Measurements from ENCODE around the gene NOD2. TPM values are rescaled to one million over a fixed set of nuclear protein-coding genes. Genes with fewer than 3 reads are reported as not detected.
A peak's percentile ranks its signal among the peaks of the same experiment; 100 is the strongest.

The NOD2 gene
- total RNA-seq, 1 donor from 2014 or later, result not detected

DNA sequence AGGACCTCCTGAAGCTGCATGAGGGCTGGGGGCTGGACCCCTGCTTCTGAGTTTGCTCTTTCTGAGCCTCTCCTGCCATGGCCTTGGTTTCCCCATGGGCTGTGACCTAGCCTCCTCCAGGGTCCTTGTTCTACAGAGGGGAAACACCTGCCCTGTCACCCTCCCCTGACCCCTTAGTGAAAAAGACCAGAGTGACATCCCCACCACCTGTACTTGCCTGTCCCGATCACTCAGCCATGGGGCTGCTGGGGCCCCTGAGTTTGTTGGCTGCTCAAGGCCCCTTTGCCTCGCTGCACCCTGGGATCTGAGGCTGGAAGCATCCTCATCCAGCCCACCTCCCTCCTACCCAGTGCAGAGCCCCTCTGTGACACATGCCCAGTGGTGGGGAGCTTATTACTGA lies 800 bp downstream of the NOD2 start:
- Histone ChIP-seq H3K4me1 (peaks cover 19% of the 10 kb centered on the region), H3K4me2 (no peak overlapping the region), H3F3A (ENCODE audit: low read depth) (no peaks in the 10 kb centered on the region), H3K27me3 (peaks cover 38% of the 10 kb centered on the region), H3K4me3 (no peak overlapping the region), H3K9me3 (ENCODE audit: low read depth) (no peaks in the 10 kb centered on the region), H3K79me2 (ENCODE audit: low read depth) (no peaks in the 10 kb centered on the region), H3K9ac (no peak overlapping the region), H3K27ac (no peak overlapping the region), H4K20me1 (ENCODE audit: low read depth) (no peaks in the 10 kb centered on the region), H3K36me3 (no peaks in the 10 kb centered on the region), H2AFZ (replicated peaks) (no peak overlapping the region)
- Mint-ChIP-seq H3K4me1 (peaks cover 24% of the 10 kb centered on the region), H3K27me3 (ENCODE audit: insufficient read depth, low read depth) (peaks cover 22% of the 10 kb centered on the region), H3K36me3 (no peaks in the 10 kb centered on the region), H3K9me3 (no peaks in the 10 kb centered on the region), H3K27ac (no peak overlapping the region), H3K4me3 (no peak overlapping the region)
- DNase-seq (ENCODE audit: low spot score), result no peak
- TF ChIP-seq, protein P1, sequence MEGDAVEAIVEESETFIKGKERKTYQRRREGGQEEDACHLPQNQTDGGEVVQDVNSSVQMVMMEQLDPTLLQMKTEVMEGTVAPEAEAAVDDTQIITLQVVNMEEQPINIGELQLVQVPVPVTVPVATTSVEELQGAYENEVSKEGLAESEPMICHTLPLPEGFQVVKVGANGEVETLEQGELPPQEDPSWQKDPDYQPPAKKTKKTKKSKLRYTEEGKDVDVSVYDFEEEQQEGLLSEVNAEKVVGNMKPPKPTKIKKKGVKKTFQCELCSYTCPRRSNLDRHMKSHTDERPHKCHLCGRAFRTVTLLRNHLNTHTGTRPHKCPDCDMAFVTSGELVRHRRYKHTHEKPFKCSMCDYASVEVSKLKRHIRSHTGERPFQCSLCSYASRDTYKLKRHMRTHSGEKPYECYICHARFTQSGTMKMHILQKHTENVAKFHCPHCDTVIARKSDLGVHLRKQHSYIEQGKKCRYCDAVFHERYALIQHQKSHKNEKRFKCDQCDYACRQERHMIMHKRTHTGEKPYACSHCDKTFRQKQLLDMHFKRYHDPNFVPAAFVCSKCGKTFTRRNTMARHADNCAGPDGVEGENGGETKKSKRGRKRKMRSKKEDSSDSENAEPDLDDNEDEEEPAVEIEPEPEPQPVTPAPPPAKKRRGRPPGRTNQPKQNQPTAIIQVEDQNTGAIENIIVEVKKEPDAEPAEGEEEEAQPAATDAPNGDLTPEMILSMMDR (IDR thresholded peaks at IDR 0.05), result no peak
- TF ChIP-seq EZH2 (IDR thresholded peaks at IDR 0.05), result no peak
- TF ChIP-seq EZH2phosphoT487 (IDR thresholded peaks at IDR 0.05), result no peak

DNA sequence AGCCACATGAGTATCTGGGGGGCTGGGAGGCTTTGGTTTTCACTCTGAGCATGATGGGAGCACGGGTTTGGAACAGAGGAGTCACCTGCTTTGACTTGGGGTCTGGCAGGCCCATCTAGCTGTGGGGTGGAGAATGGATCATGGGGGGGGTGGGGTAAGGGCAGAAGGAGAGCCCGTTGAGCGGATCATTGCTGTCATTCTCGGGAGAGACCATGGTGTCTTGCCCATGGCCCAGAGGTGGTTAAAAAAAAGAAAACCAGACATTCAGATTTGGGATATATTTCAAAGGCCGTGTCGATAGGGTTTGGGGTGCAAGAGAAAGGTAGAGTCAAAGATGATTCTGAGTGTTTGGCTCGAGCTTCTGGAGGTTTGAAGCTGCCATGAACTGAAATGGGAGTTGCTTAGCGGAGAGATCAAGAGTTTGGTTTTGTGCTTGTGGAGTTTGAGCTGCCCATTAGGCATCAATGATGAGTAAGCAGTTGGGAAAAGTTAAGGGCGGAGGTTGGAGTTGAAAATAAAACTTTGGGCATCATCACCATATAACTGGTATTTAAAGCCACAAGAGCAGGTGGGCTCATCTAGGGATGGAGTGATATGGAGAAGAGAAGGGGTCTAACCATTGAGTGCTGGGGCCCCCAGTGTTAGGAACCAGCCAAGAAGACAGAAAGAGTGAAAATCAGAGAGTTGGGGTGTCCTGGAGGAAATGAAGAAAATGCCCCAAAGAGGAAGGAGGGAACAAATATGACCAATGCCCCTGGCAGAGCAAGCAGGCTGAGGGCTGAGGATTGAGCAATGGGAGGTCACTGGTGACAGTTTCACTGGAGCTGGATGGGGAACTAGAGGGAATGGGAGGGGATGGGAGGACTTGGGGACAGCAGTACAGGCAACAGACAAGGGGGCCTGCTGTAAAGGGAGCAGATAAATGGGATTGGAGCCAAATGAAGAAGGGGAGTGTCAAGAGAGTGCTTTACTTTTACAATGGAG lies 1.9 kb downstream of the NOD2 start:
- Mint-ChIP-seq H3K9me3 (no peaks in the 10 kb centered on the region), H3K36me3 (no peaks in the 10 kb centered on the region)

DNA sequence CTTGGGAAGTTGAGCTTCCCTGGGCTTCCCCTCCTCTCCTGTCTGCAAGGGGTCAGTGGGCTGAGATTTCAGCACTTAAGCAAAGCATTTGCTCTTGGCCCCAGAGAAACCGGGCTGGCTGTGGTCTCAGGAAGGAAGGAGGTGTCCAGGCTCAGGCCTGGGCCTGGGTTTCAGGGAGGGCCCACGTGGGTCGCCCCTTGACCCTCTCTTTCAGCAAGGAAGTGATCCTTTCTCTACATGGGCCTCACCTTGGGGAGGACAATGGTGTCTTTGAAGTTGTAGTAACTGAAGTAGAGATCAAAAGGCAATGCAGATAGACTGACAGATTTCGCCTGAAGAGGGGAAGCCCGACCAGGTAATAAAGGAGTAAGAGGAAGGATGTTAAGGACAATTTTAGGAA lies 2.7 kb downstream of the NOD2 start:
- no peak for TF ChIP-seq EZH2phosphoT487 (IDR thresholded peaks at IDR 0.05)
- no peak for TF ChIP-seq EZH2 (IDR thresholded peaks at IDR 0.05)
- TF ChIP-seq, protein P1 (IDR thresholded peaks at IDR 0.05), result no peak
- no peak overlapping the region for H3K4me2 ChIP-seq
- peaks cover 18% of the 10 kb centered on the region for H3K27me3 Mint-ChIP-seq (ENCODE audit: insufficient read depth, low read depth)

More for the DNA sequence above, 1.9 kb downstream of the NOD2 start:
- H4K20me1 ChIP-seq (ENCODE audit: low read depth), result no peaks in the 10 kb centered on the region
- H3K27me3 Mint-ChIP-seq (ENCODE audit: insufficient read depth, low read depth), result peaks cover 22% of the 10 kb centered on the region
- H3K27ac ChIP-seq, result no peak overlapping the region
- H3F3A ChIP-seq (ENCODE audit: low read depth), result no peaks in the 10 kb centered on the region
- peaks cover 38% of the 10 kb centered on the region for H3K27me3 ChIP-seq
- TF ChIP-seq EZH2 (IDR thresholded peaks at IDR 0.05) (no peak), EZH2phosphoT487 (IDR thresholded peaks at IDR 0.05) (no peak)
- TF ChIP-seq, protein P1 (IDR thresholded peaks at IDR 0.05), result no peak
- peaks cover 19% of the 10 kb centered on the region for H3K4me1 ChIP-seq
- H3K27ac Mint-ChIP-seq, result no peak overlapping the region
- no peaks in the 10 kb centered on the region for H3K79me2 ChIP-seq (ENCODE audit: low read depth)
- H3K9me3 ChIP-seq (ENCODE audit: low read depth), result no peaks in the 10 kb centered on the region
- H3K4me2 ChIP-seq, result no peak overlapping the region
- H3K4me1 Mint-ChIP-seq, result peaks cover 24% of the 10 kb centered on the region
- DNase-seq (ENCODE audit: low spot score), result no peak
- H3K4me3 Mint-ChIP-seq, result no peak overlapping the region
- no peak overlapping the region for H3K9ac ChIP-seq
- H3K4me3 ChIP-seq, result no peak overlapping the region
- H2AFZ ChIP-seq (replicated peaks), result no peak overlapping the region
- H3K36me3 ChIP-seq, result no peaks in the 10 kb centered on the region

More for the DNA sequence above, 2.7 kb downstream of the NOD2 start:
- no peak overlapping the region for H3K27ac ChIP-seq
- H3K9me3 ChIP-seq (ENCODE audit: low read depth), result no peaks in the 10 kb centered on the region
- no peaks in the 10 kb centered on the region for H3K9me3 Mint-ChIP-seq
- no peaks in the 10 kb centered on the region for H4K20me1 ChIP-seq (ENCODE audit: low read depth)
- H3K4me3 ChIP-seq, result no peak overlapping the region
- H3K27ac Mint-ChIP-seq, result no peak overlapping the region
- H3K27me3 ChIP-seq, result peaks cover 38% of the 10 kb centered on the region
- no peak overlapping the region for H2AFZ ChIP-seq (replicated peaks)
- H3F3A ChIP-seq (ENCODE audit: low read depth), result no peaks in the 10 kb centered on the region
- peaks cover 19% of the 10 kb centered on the region for H3K4me1 ChIP-seq
- no peak overlapping the region for H3K9ac ChIP-seq
- peaks cover 24% of the 10 kb centered on the region for H3K4me1 Mint-ChIP-seq
- no peaks in the 10 kb centered on the region for H3K36me3 ChIP-seq
- no peaks in the 10 kb centered on the region for H3K36me3 Mint-ChIP-seq
- peak; percentile 27 for DNase-seq (ENCODE audit: low spot score)
- no peak overlapping the region for H3K4me3 Mint-ChIP-seq
- H3K79me2 ChIP-seq (ENCODE audit: low read depth), result no peaks in the 10 kb centered on the region

Data from neural progenitor cell (in vitro differentiated cells).